HPDE6-E6E7 (cell line): ENCODE data around the gene ACVR2A.

Experiments
- DNase-seq: peaks from one replicate; pipeline ENCODE4 v3.0.0; 2011; ENCODE audit warnings: missing footprints; ENCODE audit errors: extremely low spot score

ACVR2A gene

GRCh38 chr2:147924647-147925046 lies 79.8 kb downstream of the ACVR2A start:
- no peak for DNase-seq

GRCh38 chr2:147925886-147926285 lies 81.1 kb downstream of the ACVR2A start:
- no peak for DNase-seq

DNA sequence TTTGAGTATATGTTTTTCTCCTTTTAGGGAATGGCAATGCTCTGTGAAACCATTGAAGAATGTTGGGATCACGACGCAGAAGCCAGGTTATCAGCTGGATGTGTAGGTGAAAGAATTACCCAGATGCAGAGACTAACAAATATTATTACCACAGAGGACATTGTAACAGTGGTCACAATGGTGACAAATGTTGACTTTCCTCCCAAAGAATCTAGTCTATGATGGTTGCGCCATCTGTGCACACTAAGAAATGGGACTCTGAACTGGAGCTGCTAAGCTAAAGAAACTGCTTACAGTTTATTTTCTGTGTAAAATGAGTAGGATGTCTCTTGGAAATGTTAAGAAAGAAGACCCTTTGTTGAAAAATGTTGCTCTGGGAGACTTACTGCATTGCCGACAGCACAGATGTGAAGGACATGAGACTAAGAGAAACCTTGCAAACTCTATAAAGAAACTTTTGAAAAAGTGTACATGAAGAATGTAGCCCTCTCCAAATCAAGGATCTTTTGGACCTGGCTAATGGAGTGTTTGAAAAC lies 82.3 kb downstream of the ACVR2A start:
- no peak for DNase-seq

DNA sequence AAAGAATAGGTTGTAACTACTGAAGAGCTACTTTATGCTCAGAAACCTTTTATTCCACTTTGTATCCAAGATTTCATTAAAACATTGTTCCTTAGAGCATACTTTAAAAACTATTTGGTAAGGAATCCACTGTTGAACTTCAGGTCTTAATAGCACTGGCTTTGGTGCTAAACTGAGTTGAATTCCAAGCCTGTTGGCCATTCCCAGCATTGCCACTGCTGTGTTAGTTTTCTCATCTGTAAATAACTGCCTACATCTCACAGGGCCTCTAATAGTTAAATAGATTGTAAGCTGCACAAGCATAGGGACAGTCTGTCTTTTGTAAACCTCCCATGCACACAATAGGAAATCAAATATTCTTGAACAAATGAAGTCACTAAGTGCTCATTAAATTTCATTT lies 89.1 kb downstream of the ACVR2A start:
- DNase-seq = no peak

GRCh38 chr2:147934881-147935620 lies 90.2 kb downstream of the ACVR2A start:
- no peak for DNase-seq

- no peak for DNase-seq
Observed at GRCh38 chr2:147937744-147938349, 93.0 kb downstream of the ACVR2A start.

DNA sequence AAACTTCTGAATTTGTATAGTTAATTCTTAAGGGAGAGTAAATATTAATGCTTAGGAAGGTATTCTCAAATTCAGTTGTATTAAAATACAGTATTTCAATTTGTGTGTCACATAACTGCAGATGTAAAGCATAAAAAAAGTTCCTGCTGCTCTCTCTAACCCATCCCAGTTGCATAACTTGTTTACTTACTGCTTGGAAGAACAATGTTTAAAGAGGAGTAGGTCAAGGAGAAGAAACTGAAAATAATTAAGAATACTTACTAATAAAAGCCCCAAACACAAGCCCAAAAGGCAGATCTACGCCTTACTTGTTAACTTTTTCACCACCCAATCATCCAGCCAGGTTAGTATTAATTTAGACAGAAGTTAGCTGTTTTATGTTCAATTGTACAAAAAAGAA lies 94.5 kb downstream of the ACVR2A start:
- no peak for DNase-seq

GRCh38 chr2:147945660-147946059 lies 100.8 kb downstream of the ACVR2A start:
- no peak for DNase-seq

- DNase-seq = no peak
Observed at GRCh38 chr2:147952118-147952517, 107.3 kb downstream of the ACVR2A start.

DNA sequence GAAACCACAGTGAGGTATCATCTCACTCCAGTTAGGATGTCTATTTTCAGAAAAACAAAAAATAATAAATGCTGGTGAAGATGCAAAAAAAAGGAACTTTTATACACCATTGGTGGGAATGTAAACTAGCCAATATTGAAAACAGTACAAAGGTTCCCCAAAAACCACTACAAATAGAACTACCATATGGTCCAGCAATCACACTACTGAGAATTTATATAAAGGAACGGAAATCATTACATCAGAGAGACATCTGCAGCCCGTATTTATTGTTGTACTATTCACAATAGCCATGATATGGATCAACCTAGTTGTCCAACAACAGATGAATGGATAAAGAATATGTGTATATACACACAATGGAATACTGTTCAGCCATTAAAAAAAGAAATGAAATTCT lies 123.7 kb downstream of the ACVR2A start:
- no peak for DNase-seq

- no peak for DNase-seq
Observed at GRCh38 chr2:147976102-147976501, 131.3 kb downstream of the ACVR2A start.

- DNase-seq = no peak
Observed at GRCh38 chr2:147977679-147978078, 132.8 kb downstream of the ACVR2A start.
